Posterior cingulate gyrus (tissue), 11 donors: ENCODE results near the gene WNK3.

Experiments used
- DNase-seq, 10 donors: peaks; one replicate each; pipeline versions ENCODE4 v3.0.0 to v3.0.0-alpha.2; 2020 to 2021; ENCODE audit warnings: mixed read lengths in 3 of 10
- intact Hi-C: fragments of 100-400 bp; cut with DNase I; formaldehyde crosslinking; loops from one replicate; pipeline ENCODE4 v1.15.1; 2023

WNK3 gene

GRCh38 chrX:54248309-54248708 lies 109.5 kb downstream of the WNK3 start:
- DNase-seq: no peak
- intact Hi-C loops: no loop called here

DNA sequence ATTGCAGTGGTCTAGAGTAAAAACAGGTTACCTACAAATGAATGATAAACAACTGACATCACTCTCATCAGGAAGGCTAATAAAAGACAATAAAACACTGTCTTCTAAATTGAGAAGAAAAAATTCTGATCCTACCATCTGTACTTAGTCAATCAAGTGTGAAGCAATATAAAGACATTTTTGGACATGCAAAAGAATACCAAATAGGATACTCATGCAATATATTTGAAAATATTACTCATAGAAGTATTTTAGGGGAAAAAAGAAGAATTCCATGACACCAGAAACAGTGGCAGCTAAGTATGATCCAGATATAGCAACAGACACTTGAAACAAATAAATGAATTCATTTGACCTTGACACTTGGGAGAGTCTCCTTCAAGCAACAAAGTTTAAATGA lies 111.0 kb downstream of the WNK3 start:
- no peak for DNase-seq
- intact Hi-C loops: no loop called here

GRCh38 chrX:54238588-54238987 lies 119.3 kb downstream of the WNK3 start:
- intact Hi-C loops: no loop called here
- DNase-seq: no peak

DNA sequence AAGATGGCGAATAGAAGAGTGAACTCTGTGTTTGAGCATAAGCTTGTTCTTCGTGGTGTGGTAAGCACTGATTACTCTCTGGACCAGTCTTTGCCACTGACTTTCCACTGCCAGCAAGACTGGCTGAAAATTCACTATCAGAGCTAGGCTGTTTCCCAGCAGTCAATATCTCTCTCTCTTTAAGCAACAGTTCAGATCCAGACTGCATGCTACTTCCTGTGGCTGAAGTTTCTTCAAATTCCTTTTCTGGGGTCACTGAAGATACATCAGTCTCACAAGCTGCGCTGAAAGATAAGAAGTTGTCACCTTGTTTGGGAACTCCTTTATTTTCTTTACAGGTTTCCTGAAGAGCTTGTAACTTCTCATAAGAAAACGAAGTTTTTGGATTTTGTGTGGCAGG lies 120.8 kb downstream of the WNK3 start:
- intact Hi-C loops: no loop called here
- DNase-seq: no peak

DNA sequence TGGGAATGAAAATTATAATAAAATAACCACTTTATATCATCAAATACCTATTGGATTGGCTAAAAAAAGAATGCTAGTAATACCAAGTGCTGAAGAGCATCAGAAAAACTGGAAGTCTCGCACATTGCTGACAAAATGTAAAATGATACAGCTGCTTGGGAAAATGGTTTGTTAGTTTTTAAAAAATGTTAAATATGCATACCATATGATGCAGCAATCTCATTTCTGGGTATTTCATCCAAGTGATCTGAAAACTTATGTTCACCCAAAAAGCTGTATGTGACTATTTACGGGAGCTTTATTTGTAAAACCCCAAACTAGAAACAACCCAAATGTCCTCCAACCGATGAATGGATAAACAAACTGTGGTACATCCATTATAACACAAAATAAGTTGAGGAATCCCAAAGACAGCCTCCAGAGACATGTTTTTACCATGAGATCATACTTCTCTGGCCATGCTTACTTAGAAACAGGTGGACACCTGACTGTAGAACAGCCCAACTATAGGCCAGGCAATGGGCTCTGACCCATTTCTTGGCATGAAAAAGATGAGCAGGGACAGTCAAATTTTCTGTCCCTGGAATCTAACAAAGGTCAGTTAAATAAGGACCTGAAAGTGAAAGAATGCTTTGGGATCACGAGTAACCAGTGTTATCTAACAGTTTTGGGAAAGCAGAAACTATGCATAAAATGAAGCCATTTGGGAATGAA lies 127.3 kb downstream of the WNK3 start:
- no peak for DNase-seq
- intact Hi-C loops: no loop called here

DNA sequence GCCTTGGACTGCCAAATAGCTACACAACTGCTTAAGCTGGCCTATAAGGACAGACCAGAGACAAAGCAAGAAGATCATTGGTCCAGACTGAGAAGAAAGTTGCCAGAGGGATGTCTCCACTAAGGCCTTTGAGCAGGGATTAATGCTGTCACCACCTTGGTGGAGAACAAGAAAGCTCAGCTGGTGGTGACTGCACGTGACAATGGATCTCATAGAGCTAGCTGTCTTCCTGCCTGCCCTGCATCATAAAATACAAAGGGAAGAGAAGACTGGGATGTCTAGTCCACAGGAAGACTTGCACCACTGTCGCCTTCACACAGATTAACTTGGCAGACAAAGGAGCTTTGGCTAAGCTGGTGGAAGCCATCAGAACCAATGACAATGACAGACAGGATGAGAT lies 134.3 kb downstream of the WNK3 start:
- intact Hi-C loops: no loop called here
- DNase-seq: no peak

GRCh38 chrX:54213603-54214002 lies 144.2 kb downstream of the WNK3 start:
- intact Hi-C loops: no loop called here
- no peak for DNase-seq

GRCh38 chrX:54208531-54208930 lies 149.3 kb downstream of the WNK3 start:
- no peak for DNase-seq
- intact Hi-C loops: no loop called here

GRCh38 chrX:54198262-54198661 lies 159.6 kb downstream of the WNK3 start:
- no peak for DNase-seq
- intact Hi-C loops: no loop called here

DNA sequence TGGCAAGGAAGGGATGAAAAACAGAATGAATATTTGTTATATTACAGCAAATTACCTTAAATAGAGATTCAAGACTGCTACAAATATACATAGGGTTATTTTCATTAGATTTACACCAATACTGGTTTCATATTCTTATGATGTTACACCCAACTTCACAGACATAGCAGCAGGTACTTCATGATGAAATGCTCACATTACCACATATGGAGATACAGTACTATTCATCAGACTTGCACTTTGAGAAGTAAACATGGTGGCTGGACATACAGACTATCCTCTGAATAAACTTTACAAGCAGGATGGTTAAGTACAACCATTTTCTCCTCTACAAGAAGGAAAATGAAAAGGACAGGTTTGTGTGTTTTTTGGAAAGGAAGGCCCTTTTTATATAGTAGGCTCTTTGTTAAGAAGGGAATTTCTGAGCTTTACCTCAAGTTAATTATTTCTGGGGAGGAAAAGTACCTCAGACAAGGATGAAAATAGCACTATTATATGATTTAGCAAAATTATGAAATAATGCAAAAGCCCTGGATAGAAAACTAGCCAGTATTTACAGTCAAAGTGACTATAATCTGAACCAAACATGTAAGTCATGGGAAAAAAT lies 162.8 kb downstream of the WNK3 start:
- intact Hi-C loops: no loop called here

DNA sequence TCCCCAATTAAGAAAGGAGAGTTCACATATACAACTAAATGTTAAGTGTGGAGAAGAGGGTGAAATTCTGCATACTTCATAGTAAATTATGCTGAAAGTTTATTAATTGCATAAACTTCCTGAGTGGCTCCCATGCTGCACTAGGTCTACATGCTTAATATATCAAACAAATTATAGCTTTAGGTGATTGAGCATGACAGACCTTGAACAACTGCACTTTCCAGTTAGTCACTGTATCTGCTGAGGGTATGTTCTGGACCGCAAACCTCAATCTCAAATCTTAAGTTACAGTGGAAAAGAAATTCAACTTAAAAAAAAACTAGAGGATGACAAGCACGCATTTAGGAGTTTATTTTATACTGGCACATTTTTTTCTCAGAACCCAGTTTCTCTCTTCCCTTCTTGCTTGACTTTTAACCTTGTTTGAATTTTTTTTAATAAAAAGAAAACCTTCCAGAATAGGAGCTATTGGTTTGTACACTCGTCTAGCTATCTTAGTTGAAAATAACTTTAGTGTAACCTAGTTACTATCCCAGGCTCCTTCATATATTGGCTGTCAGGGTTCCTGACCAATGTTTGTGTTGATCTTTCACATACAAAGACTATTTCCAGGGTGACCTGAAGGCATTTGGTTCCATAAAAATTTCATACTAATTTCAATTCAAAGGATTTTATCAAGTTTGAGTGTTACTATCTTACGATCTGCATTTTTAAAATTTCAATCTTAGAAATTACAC lies 164.6 kb downstream of the WNK3 start:
- intact Hi-C loops: no loop called here
- DNase-seq: no peak

More for the DNA sequence above, 162.8 kb downstream of the WNK3 start:
- no peak for DNase-seq

DNA sequence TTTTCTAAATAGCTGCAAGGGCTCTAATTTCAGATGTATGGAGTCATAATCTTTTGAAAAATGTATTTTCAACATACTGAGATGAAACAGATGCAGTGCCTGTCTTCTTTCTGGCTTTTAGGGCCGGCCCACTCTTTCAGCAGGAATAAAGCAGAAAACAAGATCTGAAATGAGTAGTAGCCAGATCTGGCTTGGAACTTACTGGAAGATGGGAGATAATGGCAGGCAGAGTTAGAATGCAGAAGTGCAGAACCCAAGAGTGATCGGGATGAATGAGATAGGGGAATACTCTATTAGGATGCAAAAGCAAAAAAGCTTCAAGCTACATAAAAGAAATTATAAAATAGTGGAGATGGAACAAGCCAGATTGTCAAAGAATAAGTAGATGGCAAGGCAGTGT lies 173.4 kb downstream of the WNK3 start:
- intact Hi-C loops: loop anchor here (10.0 kb wide), 1 partner anchor 140 kb away; the partner anchor contains the start of gene PHF8
- DNase-seq: no peak

- intact Hi-C loops: loop anchor here (2.0 to 10.0 kb wide), 2 partner anchors 138 to 176 kb away; partner anchors contain the start of genes PHF8 and WNK3
- DNase-seq: peak; percentile 34 to 92 (median 56)
These were observed 174.8 kb downstream of the WNK3 start, which contains the start of gene FAM120C for GRCh38 chrX:54182864-54183613. Gene FAM120C (minus strand): TSS chrX:54183254. CDS start chrX:54183198, 56 bp downstream.

DNA sequence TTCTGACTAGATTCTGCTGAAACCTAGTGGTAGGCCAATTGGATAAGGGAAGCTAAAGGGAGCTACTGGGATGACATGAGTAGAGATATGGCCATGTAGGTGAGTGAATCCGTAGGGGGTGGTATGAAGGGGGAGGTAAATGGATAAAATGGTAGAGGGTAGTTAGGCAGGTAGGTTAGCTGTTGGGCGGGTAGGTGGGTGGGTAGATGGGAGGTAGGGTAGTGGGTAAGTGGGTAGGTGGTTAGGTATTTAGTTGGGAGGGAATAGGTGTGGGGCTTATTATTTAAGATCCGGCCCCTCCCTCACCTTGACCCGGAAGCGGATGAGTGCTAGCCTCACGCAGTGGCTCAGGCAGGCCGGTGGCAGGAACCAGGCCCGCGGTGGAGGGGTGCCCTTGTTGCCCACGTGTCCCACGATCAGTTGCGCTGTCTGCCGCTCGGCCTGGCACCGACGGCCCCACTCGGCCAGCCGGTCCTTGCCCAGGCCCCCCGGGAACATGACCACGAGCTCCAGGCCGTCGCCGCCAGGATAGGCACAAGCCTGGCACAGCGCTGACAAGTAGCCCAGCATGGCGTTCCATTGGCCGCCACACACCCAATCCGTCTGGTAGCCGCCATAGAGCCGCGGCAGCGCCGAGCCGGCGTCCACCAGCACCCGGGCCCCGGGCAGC lies 175.5 kb downstream of the WNK3 start:
- peak; percentile 58 to 95 (median 72) for DNase-seq
- intact Hi-C loops: loop anchor here (2.0 to 10.0 kb wide), 2 partner anchors 138 to 176 kb away; partner anchors contain the start of genes PHF8 and WNK3

DNA sequence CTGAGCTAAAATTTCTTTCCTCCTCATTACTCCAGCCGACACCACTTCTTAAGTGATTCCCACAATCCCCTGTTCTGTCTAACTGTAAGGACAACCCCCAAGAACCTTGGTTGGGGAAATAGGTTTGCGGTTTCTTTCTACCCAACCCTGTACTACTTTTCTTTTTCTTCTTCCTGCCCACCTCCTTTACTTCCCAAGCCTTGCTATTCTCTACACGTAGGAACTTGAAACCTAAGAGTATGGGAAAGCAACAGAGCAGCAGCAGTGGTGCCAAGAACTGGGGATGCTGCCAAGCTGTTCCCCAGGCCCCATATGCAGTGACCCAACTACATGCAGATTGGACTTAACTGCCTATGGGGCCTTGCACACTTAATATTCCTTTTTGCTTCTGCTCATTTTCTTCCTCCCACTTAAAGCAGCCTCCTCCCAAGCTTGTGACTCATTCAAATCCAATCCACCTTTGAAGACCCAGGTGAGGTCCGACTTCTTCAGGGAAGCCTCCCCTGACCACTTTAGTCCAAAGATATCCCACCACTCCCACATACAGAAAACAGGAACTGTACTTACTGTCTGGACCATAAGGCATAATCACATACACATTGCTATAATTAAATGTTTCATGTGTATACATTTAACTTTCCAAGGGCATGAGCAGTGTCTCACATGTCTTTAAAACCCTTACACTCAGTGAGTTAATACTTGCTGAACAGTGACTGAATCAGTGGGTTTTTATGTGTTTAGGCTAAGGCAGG lies 176.5 kb downstream of the WNK3 start:
- DNase-seq: peak in 1 of 10 donors; percentile 81
- intact Hi-C loops: loop anchor here (10.0 kb wide), 1 partner anchor 137 kb away; the partner anchor contains the start of gene PHF8

DNA sequence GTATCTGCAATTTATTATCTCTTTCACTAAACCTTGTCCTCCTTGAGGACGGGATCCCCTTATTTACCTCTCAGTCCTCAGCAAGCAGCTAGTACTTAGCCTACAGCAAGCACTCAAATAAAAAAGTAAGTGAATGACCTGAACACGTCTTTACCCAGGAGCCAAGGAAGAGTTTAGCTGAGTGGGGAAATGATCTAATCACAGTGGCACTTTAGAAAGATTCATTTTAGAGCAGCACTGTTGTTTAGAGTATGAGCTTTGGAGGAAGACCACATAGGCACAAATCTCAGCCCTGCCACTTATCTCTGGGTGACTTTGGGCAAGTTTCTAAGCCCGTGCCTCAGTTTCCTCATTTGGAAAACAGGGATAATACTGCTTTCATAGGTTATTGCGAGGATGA lies 177.4 kb downstream of the WNK3 start:
- intact Hi-C loops: loop anchor here (10.0 kb wide), 1 partner anchor 136 kb away; the partner anchor contains the start of gene PHF8

DNA sequence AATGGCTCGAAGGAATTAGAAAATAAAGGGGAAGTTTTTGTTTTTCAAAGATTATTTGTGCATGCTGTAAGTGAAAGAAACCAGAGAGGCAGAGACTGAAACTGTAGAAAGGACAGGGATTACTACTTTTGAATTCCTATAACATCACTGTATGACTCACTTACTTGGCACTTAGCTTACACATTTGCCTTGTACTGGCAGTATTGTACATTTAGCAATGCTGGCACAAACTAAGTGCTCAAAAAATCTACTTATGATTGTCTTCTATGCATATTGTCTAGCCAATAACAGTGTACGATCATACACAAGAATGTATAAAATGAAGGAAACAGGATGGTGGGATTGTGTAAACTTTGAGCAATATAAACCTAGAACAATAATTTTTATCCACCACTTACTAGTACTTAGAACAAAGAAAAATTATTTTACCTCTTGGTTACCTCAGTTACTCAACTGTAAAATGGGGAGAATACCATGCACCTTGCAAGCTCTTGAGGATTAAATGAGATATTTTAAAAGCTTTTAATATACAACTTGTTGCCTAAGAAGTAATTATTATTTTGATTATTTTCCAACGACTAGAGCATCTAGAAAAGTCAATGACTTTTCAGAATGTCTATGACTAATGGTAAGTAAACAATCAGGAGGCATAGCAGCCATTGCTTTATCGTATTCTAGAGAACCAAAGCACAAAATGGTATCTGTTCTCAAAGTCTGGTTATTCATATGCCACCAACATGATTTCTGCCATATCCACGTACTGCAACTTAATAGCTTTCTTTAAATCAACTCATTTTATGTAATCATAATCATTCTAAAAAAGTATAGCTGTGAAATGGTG lies 179.5 kb downstream of the WNK3 start:
- DNase-seq: no peak
- intact Hi-C loops: no loop called here

More for the DNA sequence above, 177.4 kb downstream of the WNK3 start:
- no peak for DNase-seq

- intact Hi-C loops: no loop called here
- no peak for DNase-seq
These were observed 180.5 kb downstream of the WNK3 start for GRCh38 chrX:54177306-54177705.
